HG03558 (cell line): ENCODE results near the gene NSD1.
"Not testable (repeated sequence)": the region's sequence is repeated elsewhere in the genome, so short reads cannot be mapped to it uniquely, and the experiment has no call there.

ENCODE experiments used
- ATAC-seq: cut with Tn5 transposase; IDR thresholded peaks from one replicate; pipeline ENCODE4 v1.9.1; 2021; ENCODE audit warnings: moderate number of reproducible peaks; ENCODE audit not compliant: unreplicated experiment; ENCODE audit errors: extremely low read depth

The NSD1 gene

GRCh38 chr5:177123789-177124485 lies 9.6 kb upstream of the NSD1 start:
- ATAC-seq = no peak

DNA sequence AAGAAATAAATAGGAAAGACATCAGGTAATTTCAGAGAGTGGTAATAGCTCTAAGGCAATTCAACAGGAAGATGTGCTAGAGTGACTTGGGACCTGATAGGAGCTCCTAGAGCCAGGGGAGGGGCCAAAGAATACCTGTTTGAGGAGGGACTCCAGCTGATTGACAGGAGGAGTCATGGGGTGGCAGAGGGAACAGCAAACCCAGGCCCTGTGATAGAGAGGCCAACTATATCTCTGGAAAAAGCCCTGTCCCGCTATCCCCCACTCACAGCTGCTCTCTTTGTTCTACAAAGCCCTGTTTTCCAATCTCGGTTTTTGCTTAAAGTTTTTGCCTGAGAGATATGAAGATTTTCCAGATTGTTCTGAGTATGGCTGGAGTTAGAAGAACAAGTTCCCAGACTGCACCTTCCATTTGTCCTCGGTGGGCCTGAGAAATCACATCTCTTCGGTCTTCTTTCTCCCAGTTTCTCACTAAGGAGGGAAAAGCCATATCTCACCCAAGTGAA lies 9.0 kb upstream of the NSD1 start:
- ATAC-seq = peak; percentile 50

- no peak for ATAC-seq
These were observed 6.8 kb upstream of the NSD1 start for GRCh38 chr5:177126771-177127170.

- ATAC-seq = no peak
These were observed 5.0 kb upstream of the NSD1 start for GRCh38 chr5:177128551-177128981.

- ATAC-seq = no peak
These were observed 3.2 kb upstream of the NSD1 start for GRCh38 chr5:177130211-177131018.

DNA sequence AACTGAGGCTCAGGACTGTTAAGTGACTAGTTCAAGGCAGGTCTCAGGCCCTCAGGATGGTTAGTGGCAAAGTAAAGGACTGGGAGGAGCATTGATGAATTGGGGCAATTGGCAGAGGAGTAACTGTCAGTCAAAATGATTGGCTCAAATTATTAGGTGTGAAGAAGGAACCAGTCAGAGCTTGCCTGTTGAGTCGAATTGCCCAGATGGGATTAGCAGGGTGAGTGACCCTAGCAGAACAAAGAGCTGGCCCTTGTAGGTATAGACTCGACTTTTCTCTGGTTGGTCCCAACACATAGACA lies 2.6 kb upstream of the NSD1 start:
- no peak for ATAC-seq

- ATAC-seq = no peak
These were observed 2.0 kb upstream of the NSD1 start for GRCh38 chr5:177131352-177132135.

DNA sequence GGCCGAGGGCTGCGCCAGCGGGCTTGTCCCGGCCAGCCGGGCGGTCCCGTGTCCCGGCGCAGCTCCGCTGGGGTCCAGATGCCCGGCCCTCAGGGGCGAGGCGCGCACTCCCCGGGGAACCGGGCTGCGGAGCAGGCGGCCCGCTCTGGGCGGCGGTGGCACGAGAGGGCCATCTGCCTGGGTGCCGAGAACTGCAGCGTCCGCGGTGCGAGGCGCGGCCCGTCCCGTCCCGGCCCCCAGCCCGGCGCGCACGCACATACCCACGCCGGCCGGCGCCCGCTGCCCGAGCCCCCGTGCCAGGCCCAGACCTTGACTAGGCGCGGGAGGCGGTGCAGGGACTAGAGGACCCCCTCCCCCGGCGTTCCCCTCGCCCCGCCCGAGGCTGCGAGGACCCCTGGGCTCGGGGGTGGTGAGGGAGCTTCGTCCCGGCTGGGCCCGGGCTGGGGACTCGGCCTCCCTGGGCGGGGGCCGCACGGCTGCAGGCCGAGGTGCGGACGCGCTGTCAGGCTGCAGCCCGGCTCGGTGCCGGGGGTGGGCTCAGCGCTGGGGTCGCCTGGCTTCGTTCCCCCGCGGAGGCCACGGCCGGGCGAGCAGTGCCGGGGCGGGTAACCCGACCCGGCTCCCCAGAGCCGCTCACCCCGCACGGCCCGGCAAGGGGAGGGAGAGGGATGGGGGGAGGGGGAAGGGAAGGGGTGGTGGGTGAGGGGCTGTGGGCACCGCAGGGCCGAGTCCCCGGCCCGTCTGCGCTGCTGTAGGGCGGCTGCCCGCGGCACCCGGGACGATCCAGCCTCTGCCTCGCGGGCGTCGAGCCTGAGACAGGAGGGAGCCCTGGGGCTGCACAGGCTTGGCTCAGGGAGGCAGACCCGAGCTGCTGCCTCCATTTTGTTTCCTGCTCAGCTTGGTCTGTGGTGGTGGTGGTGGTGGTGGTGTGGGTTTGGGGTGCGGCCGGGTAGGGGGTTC lies 1.2 kb upstream of the NSD1 start:
- no peak for ATAC-seq

GRCh38 chr5:177133853-177134696 lies 502 bp downstream of the NSD1 start:
- ATAC-seq = peak; percentile 12

DNA sequence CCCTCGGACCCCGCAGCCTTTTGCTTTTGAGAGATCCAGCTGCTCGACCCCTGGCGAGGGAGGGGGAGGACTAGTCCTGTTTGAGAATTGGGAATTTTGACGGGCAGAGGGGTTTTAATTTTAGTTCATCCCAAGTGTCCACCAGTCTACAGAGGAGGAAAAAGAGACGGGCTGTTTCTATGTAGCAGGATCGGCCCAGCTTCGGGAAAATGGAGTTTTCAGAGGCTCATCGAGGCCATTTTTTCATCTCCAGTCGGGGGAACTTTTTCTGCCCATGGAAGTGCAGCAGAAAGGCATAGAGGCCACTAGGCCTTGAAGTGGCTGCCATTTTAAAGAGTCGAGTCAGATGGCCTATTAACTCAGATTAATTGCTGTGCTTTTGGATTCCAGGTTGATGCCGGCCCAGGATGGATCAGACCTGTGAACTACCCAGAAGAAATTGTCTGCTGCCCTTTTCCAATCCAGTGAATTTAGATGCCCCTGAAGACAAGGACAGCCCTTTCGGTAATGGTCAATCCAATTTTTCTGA lies 1.2 kb downstream of the NSD1 start:
- no peak for ATAC-seq

DNA sequence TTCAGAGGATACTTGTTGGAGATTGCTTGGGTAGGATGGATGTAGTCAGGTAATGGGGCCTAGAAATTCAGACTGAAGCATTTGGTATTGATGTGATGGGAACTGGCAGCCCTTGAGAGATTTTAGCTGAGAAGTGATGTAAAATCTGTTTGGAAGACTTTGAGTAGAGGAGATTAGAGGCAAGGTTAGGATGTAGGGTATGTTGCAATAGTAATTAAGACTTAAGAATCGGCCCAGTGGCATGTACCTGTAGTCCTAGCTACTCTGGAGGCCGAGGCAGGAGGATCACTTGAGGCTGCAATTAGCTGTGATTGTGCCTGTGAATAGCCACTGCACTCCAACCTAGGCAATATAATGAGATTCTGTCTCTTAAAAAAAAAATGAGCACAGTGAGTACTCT lies 6.7 kb downstream of the NSD1 start:
- ATAC-seq = no peak

GRCh38 chr5:177141496-177141895 lies 7.9 kb downstream of the NSD1 start:
- ATAC-seq = no peak

DNA sequence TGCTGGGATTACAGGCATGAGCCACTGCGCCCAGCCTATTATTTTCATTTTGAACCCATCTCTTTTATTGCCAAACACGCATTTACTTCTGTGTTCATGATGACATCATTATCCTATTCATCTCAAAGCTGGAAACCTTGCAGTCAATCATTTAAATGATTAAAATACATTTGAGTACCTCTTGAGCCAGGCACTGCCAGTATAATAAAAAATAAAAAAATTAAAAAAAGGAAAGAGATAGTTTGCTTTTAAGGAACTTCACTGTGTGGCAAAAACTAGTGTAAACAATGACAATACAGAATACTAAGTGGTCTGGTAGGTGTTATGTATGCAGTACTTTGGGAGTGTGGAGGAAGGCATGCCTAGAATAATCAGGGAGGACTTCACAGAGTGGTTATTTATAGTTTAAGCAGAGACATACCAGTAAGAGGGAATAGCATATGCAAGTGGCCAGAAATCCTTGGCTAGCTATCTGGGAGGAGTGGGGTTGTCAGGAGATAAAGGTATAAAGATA lies 8.6 kb downstream of the NSD1 start:
- no peak for ATAC-seq

GRCh38 chr5:177142778-177143177 lies 9.2 kb downstream of the NSD1 start:
- no peak for ATAC-seq

GRCh38 chr5:177146891-177147638 lies 13.5 kb downstream of the NSD1 start:
- no peak for ATAC-seq

DNA sequence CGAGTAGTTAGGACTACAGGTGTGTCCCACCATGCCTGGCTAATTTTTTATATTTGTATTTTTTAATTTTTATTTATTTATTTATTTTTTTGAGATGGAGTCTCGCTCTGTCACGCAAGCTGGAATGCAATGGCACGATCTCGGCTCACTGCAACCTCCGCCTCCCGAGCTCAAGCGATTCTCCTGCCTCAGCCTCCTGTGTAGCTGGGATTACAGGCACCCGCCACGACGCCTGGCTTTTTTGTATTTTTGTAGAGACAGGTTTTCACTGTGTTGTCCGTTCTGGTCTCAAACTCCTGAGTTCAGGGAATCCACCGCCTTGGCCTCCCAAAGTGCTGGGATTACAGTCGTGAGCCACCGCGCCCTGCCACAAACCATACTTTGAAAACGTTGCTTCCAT lies 16.5 kb downstream of the NSD1 start:
- ATAC-seq = not testable (repeated sequence)

DNA sequence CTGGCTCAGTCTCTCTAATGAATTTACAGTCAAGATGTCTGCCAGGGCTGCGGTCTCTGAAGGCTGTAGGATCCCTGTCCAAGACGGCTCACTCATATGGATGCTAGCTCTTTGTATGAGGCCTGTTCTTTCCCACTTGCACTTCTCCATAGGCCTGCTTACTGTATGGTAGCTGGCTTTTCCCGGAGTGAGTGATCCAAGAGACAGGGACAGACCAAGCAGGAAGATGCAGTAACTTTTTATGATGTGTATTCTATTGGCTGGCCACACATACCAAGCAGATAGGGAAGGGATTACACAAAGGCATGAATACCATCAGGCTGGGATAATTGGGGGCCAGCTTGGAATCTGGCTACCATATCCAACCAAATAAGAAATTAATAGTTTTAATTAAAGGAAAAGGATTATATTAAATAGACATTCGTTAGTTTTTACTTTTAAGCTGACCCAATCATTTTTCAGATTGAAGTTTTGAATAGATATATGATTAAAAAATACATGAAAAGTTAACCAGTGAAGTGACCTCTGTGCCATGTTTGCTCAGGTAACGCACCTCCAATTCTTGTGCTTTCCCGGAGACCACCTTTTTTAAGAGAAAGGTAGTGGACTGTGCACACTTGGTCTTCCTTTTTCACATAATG lies 20.6 kb downstream of the NSD1 start:
- ATAC-seq = no peak
